IPS-20b (cell line): ENCODE measurements around the gene KCNAB3.

Experiments
- H3K27ac ChIP-seq: one replicate; pipeline ENCODE4 v1.5.1; 2013; ENCODE audit warnings: low read length
- H3K27me3 ChIP-seq: 2 replicates; pipeline ENCODE4 v1.6.1; 2013; ENCODE audit warnings: mild to moderate bottlenecking, low read length, inconsistent platforms; ENCODE audit not compliant: insufficient read depth
- H3K36me3 ChIP-seq: 2 replicates; pipeline ENCODE4 v1.6.1; 2013; ENCODE audit warnings: low read depth, mild to moderate bottlenecking, inconsistent platforms, low read length, moderate library complexity; ENCODE audit not compliant: insufficient read depth
- H3K4me1 ChIP-seq: 2 replicates; pipeline ENCODE4 v1.6.1; 2013; ENCODE audit warnings: mild to moderate bottlenecking, control low read depth, inconsistent platforms, low read length, moderate library complexity; ENCODE audit not compliant: insufficient read depth
- H3K4me3 ChIP-seq: 2 replicates; pipeline ENCODE4 v1.5.1; 2013; ENCODE audit warnings: mild to moderate bottlenecking, low read length, inconsistent platforms
- H3K9ac ChIP-seq: 2 replicates; pipeline ENCODE4 v1.6.1; 2013; ENCODE audit warnings: low read depth, mild to moderate bottlenecking, inconsistent platforms, low read length, moderate library complexity
- H3K9me3 ChIP-seq: 2 replicates; pipeline ENCODE4 v1.6.1; 2013; ENCODE audit warnings: mild to moderate bottlenecking, low read depth, low read length, inconsistent platforms; ENCODE audit not compliant: insufficient read depth

The KCNAB3 gene

DNA sequence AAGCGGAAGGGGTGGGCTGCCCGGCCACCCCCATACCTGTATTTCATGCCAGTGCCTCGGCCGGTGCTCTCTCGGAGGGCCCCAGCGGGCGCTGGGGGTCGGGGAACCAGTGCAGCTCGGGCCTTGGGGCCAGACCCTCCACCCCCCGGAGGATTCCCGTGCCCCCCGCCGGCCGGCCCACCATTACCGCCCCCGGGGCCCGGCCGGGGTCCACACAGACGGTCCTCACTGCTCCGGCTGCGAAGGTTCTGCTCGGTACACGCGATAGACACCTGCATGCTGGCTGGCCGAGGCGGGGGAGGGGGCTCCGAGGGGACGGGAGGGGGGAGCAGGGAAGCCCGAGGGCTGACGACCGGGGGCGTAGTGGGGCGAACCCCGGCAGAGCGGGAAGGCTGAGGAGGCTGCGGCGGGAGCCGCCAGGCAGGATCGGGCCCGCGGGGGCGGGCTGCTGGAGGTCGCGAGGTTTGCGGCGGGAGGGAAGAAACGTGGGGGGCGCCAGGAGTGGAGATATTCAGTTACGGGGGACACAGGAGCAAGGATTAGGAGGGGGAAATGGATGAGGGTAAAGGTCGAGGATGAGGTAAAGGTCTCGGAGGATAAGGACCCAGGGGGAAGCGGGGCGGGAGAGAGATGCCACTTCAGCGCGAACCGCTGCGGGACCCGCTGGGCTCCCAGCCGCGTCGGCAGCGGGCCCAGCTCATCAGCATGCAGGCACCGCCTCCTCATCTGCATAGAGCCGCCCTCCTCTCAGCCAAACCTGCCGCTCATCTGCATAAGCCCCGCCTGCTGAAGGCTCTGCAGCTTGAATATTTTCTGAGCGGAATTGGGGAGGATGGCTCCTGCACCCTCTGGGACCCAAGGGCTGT lies at the start of gene KCNAB3:
TSS of gene KCNAB3 (minus strand) at position 699 of the 866 bp plus-strand sequence. CDS start at position 278, 421 bp downstream.
- Histone ChIP-seq H3K36me3 (peaks cover under 1% of the 10 kb centered on the region; the same call in 1 of the 2 replicates), H3K9ac (peak within 1 kb of the TSS; percentile 39; the same call in 1 of the 2 replicates), H3K4me3 (peak within 1 kb of the TSS; percentile 68), H3K27ac (no peak within 1 kb of the TSS), H3K27me3 (peaks cover 49% of the 10 kb centered on the region), H3K4me1 (peaks cover 7% of the 10 kb centered on the region; the same call in 1 of the 2 replicates), H3K9me3 (no peaks in the 10 kb centered on the region)

DNA sequence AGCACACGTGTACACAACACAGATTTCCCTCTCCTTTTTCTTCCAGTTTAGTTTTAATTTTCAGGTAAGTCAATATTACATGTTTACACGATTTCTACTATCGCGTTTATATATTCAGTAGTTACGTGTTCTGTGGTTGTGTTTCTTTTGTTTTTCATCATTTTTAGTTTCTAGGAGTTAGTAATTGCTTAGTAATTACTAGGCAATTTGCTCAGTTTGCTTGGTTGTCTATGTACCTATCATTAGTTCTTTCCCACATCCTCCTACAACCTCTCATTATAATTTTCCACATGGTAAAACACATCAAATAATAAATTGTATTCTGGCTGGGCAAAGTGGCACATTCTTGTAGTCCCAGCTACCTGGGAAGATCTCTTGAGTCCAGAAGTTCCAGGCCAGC lies 48.1 kb upstream of the KCNAB3 start:
- H3K27ac ChIP-seq: no peak overlapping the region
- peaks cover 13% of the 10 kb centered on the region; the same call in 1 of the 2 replicates for H3K9me3 ChIP-seq

DNA sequence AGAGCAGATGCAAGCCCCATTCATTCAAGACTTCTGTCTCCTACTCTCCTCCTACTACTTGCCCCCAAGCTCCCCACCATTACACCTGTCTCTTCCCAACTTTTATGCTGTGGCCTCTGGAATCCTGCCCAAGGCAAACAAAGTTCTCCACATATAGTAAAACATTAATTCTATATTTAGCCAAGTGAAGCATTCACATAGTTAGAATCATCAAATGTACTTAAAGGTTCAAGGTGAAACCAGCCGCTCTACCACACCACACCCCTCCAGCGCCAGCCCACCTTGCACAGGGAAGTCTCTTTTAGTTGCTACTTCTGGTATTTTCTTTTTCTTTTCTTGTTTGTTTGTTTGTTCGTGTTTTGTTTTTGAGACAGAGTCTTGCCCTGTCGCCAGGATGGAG lies 47.4 kb upstream of the KCNAB3 start:
- no peaks in the 10 kb centered on the region for H3K36me3 ChIP-seq
- H3K4me3 ChIP-seq: no peak overlapping the region
- H3K4me1 ChIP-seq: no peaks in the 10 kb centered on the region
- H3K9ac ChIP-seq: no peak overlapping the region
- H3K27ac ChIP-seq: no peak overlapping the region
- peaks cover 13% of the 10 kb centered on the region; the same call in 1 of the 2 replicates for H3K9me3 ChIP-seq
- no peaks in the 10 kb centered on the region for H3K27me3 ChIP-seq

More for the DNA sequence above, 48.1 kb upstream of the KCNAB3 start:
- H3K36me3 ChIP-seq: no peaks in the 10 kb centered on the region
- no peaks in the 10 kb centered on the region for H3K27me3 ChIP-seq
- no peak overlapping the region for H3K4me3 ChIP-seq
- H3K4me1 ChIP-seq: no peaks in the 10 kb centered on the region
- no peak overlapping the region for H3K9ac ChIP-seq

DNA sequence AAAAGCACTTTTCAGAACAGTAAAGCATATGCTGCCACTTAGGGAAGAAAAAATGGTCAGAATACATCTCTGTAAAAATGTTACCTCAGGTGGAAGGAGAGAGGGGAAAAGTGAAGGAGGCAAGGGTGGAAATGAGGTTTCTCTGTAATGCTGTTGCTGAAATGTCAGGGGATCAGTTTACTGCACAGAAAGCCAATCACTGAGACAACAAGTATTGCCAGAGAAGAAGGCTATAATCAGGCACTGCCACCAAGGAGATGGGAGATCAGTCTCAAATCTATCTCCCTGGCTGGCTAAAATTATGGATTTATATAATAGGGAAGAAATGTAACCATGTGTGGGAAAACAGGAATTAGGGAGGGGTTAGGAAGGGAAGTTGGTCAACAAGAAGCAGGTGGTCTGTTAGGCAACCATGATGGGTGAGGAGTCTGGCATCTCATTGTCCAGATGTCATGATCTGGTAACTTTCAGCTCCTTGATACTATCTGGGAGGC lies 45.0 kb upstream of the KCNAB3 start:
- Histone ChIP-seq H3K27me3 (no peaks in the 10 kb centered on the region), H3K4me3 (no peak overlapping the region), H3K4me1 (no peaks in the 10 kb centered on the region), H3K36me3 (no peaks in the 10 kb centered on the region), H3K27ac (no peak overlapping the region), H3K9ac (no peak overlapping the region), H3K9me3 (peaks cover 13% of the 10 kb centered on the region; the same call in 1 of the 2 replicates)

DNA sequence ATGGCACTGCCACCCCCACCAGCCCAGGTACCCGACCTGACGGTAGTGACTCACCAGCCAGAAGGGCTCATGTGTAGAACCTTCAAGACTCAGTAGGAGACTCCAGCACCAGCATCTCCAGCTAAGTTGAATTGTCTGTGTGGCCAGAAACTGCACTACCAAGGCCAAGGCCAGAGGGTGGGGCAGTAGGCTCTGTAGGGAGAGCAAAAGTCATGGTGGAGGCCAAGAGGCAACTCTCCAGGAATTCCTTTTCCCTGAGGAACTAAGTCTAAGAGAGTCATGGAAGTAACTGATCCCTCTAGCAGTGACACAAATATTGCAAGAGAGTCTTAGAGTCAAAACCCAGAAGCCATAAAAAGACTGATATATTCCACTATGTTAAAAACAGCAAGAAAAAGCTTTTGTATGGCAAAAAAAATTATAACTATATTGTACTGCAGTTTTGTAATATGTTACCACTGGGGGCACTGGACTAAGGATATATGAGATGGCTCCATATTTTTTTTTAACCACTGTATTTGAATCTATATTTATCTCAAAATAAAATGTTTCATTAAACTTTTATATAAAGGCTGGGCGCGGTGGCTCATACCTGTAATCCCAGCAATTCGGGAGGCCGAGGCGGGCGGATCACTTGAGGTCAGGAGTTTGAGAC lies 42.6 kb upstream of the KCNAB3 start:
- Histone ChIP-seq H3K36me3 (no peaks in the 10 kb centered on the region), H3K4me1 (no peaks in the 10 kb centered on the region), H3K27me3 (no peaks in the 10 kb centered on the region), H3K9me3 (peaks cover 13% of the 10 kb centered on the region; the same call in 1 of the 2 replicates), H3K9ac (no peak overlapping the region), H3K4me3 (no peak overlapping the region), H3K27ac (no peak overlapping the region)

DNA sequence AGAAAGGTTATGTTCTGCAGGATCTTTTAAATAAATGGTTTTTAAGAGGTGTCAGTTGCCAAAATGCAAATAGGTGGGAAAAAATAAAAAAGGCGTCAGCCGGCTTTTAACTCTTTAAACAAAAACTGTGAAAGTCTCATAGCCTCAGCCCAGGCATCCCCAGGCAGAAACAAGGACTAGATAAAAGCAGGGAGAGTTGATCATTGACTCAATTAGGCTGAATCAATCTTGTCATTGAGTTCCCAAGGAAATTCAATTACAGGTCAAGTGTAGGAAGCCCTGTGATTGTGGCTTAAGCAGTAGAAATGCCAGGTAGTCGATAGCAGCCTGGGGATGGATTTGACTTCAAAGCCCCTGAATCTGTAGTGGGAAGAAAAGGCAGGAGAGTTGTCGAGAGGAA lies 42.0 kb upstream of the KCNAB3 start:
- H3K36me3 ChIP-seq: no peaks in the 10 kb centered on the region

DNA sequence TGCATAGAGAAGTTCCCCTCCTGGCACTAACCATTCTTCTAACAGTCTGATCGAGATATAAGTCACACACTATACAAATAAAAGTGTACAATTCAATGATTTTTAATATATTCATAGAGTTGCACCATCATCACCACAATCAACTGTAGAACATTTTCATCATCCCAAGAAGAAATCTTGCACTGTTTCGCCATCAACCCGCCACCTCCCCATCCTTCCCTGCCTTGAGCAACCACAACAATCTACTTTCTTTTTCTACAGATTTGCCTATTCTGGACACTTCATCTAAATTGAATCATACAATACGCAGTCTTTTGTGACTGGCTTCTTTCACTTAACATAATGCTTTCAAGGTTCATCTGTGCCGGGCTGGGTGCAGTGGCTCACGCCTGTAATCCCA lies 39.8 kb upstream of the KCNAB3 start:
- H3K27me3 ChIP-seq: no peaks in the 10 kb centered on the region
- no peak overlapping the region for H3K9ac ChIP-seq
- no peak overlapping the region for H3K27ac ChIP-seq
- 0 out of 2 replicates have a peak, but pooled peaks cover 5% of the 10 kb centered on the region for H3K9me3 ChIP-seq
- no peaks in the 10 kb centered on the region for H3K4me1 ChIP-seq
- no peaks in the 10 kb centered on the region for H3K36me3 ChIP-seq
- H3K4me3 ChIP-seq: no peak overlapping the region

More for the DNA sequence above, 42.0 kb upstream of the KCNAB3 start:
- Histone ChIP-seq H3K27me3 (no peaks in the 10 kb centered on the region), H3K27ac (no peak overlapping the region), H3K9ac (no peak overlapping the region), H3K4me1 (no peaks in the 10 kb centered on the region), H3K9me3 (peaks cover 13% of the 10 kb centered on the region; the same call in 1 of the 2 replicates), H3K4me3 (no peak overlapping the region)

DNA sequence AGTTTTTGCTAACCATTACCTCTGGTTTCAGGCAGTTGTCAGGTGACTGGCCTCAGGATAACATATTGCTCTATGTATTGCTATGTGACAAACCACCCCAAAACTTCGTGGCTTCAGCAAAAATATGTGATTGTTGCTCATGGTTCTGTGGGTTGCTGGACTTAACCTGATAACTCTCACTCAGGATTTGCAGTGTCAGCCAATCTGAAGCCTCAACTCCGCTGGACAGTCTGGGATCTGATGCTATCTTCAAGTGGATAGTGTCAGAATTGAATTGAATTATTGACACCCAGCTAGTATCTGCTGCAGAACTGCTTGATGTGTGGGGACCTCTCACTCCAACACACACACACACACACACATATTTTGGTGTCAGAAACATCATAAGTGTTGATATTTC lies 38.1 kb upstream of the KCNAB3 start:
- Histone ChIP-seq H3K4me3 (no peak overlapping the region), H3K27ac (no peak overlapping the region), H3K9ac (no peak overlapping the region), H3K36me3 (no peaks in the 10 kb centered on the region), H3K27me3 (no peaks in the 10 kb centered on the region), H3K4me1 (no peaks in the 10 kb centered on the region), H3K9me3 (no peaks in the 10 kb centered on the region)

DNA sequence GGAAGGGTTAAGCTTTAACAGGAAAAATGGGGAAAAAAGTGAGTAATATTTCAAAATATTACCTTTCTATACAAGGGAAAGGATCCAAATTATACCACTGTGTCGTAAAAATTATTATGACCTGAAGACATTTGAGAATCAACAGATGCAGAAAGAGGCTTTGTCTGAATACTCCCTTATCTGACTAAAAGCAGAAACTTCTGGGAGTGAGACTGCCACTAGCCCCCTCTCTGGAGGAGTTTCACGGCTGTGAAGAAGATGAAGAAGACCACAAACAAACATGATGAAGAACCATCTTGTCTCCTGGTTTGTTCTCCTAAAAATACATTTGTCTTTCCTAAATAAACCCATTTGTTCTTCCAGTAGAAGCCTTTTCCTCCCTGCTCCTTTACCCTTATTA lies 31.8 kb upstream of the KCNAB3 start:
- H3K36me3 ChIP-seq: no peaks in the 10 kb centered on the region
- H3K27me3 ChIP-seq: no peaks in the 10 kb centered on the region; the same call in 1 of the 2 replicates
- H3K9ac ChIP-seq: no peak overlapping the region
- H3K27ac ChIP-seq: no peak overlapping the region
- H3K4me1 ChIP-seq: no peaks in the 10 kb centered on the region
- H3K4me3 ChIP-seq: no peak overlapping the region
- H3K9me3 ChIP-seq: no peaks in the 10 kb centered on the region

DNA sequence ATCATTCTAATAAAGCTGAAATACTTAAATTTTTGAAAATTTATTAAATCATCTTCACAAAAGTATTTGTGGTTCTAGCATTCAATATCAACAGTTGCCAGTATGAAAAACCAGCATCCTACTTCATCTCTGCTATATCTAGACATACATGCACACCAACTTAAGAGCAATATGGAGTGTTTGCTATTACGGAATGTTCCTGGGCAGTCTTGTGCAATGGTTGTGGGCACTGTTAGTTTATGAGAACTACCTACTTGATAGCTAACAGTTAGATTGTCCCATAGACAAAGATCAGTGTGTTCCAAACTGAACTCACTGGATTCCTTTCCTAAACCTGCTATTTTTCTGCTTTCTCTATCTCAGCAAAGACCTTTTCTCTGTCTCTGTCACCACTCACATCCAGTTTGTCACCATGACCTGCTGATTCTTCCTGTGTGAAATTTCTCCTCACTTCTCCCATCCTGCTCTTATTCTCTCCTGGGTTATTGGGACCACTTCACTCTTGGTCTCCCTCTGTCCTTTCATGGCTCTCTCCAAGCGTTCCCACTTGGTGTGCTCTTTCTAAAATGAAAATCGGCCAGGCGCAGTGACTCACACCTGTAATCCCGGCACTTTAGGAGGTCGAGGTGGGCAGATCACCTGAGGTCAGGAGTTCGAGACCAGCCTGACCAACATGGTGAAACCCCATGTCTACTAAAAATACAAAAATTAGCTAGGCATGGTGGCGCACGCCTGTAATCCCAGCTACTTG lies 30.0 kb upstream of the KCNAB3 start:
- Histone ChIP-seq H3K9ac (no peak overlapping the region), H3K27ac (no peak overlapping the region), H3K36me3 (no peaks in the 10 kb centered on the region), H3K4me3 (no peak overlapping the region), H3K4me1 (no peaks in the 10 kb centered on the region), H3K27me3 (no peaks in the 10 kb centered on the region; the same call in 1 of the 2 replicates), H3K9me3 (no peaks in the 10 kb centered on the region)

DNA sequence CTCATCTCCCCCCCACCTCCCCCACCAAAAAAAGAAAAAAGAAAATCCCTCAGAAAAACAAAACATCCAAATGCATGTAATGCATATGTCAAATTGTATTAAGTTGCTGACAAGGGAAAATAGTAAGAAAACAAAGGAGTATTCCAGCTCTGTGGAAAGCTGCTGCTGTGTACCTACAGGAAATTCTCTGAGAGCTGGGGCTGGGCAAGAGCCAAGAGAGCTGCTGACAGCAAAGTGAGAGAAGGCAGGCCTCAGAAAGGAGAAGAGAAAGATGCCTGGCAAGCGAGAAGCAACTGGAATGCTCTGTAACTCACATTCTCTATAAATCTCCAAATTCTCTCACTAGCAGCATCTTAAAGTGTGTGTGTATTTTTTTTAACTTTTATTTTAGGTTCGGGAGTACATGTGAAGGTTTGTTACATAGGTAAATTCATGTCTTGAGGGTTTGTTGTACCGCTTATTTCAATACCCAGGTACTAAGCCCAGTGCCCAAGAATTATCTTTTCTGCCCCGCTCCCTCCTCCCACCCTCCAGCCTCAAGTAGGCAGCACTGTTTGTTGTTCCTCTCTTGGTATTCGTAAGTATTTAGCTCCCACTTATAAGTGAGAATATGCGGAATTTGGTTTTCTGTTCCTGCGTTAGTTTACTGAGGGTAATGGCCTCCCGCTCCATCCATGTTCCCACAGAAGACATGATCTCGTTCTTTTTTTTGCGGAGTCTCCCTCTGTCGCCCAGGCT lies 26.7 kb upstream of the KCNAB3 start:
- H3K9me3 ChIP-seq: no peaks in the 10 kb centered on the region
- no peak overlapping the region for H3K4me3 ChIP-seq
- no peaks in the 10 kb centered on the region; the same call in 1 of the 2 replicates for H3K27me3 ChIP-seq
- H3K4me1 ChIP-seq: no peaks in the 10 kb centered on the region
- no peaks in the 10 kb centered on the region for H3K36me3 ChIP-seq
- no peak overlapping the region for H3K9ac ChIP-seq
- no peak overlapping the region for H3K27ac ChIP-seq
